DMS 273 (cell line): ENCODE results near the gene GSS.

ENCODE experiments used
- DNase-seq: peaks from one replicate; lab custom pipeline; 2025; ENCODE audit not compliant: unreplicated experiment; lab: John Stamatoyannopoulos, UW

The GSS gene

GRCh38 chr20:34947336-34947735 is 8.3 kb downstream of the GSS start:
- DNase-seq, result no peak

- DNase-seq, result no peak
Observed at GRCh38 chr20:34946661-34947060, 8.9 kb downstream of the GSS start.

GRCh38 chr20:34945315-34946077 is 10.1 kb downstream of the GSS start:
- DNase-seq, result no peak

GRCh38 chr20:34943808-34944567 is 11.6 kb downstream of the GSS start:
- DNase-seq, result peak; percentile 17

- DNase-seq, result no peak
Observed at GRCh38 chr20:34942301-34942700, 13.3 kb downstream of the GSS start.

GRCh38 chr20:34941226-34941625 is 14.4 kb downstream of the GSS start:
- no peak for DNase-seq

GRCh38 chr20:34940081-34940481 is 15.5 kb downstream of the GSS start:
- DNase-seq, result no peak

GRCh38 chr20:34938466-34939163 is 17.0 kb downstream of the GSS start:
- DNase-seq, result peak; percentile 99

- no peak for DNase-seq
Observed at GRCh38 chr20:34931771-34932170, 23.8 kb downstream of the GSS start.

GRCh38 chr20:34928411-34928810 is 27.2 kb downstream of the GSS start:
- no peak for DNase-seq

GRCh38 chr20:34927736-34928135 is 27.9 kb downstream of the GSS start:
- no peak for DNase-seq

- no peak for DNase-seq
Observed at GRCh38 chr20:34926581-34926980, 29.0 kb downstream of the GSS start.

GRCh38 chr20:34925981-34926380 is 29.6 kb downstream of the GSS start:
- DNase-seq, result no peak

- no peak for DNase-seq
Observed at GRCh38 chr20:34925341-34925740, 30.3 kb downstream of the GSS start.

- DNase-seq, result no peak
Observed at GRCh38 chr20:34923414-34923813, 32.2 kb downstream of the GSS start.

GRCh38 chr20:34922654-34923381 is 32.8 kb downstream of the GSS start:
- no peak for DNase-seq

GRCh38 chr20:34921436-34921835 is 34.2 kb downstream of the GSS start:
- DNase-seq, result no peak

GRCh38 chr20:34920055-34920454 is 35.6 kb downstream of the GSS start:
- DNase-seq, result no peak

GRCh38 chr20:34916774-34917354 is 38.7 kb downstream of the GSS start:
- DNase-seq, result no peak

- DNase-seq, result no peak
Observed at GRCh38 chr20:34915749-34916455, 39.7 kb downstream of the GSS start.
